Progenitor cell of endocrine pancreas (in vitro differentiated cells): Measurements from ENCODE around the gene ARID5B. TPM values are rescaled to one million over a fixed set of nuclear protein-coding genes. Genes with fewer than 3 reads are reported as not detected.
A peak's percentile ranks its signal among the peaks of the same experiment; 100 is the strongest.

ENCODE experiments used
- DNase-seq: peaks from one replicate; pipeline ENCODE4 v3.0.0; 2021; ENCODE audit warnings: low spot score; ENCODE audit not compliant: unreplicated experiment
- H3K27ac Mint-ChIP-seq: 2 replicates; pipeline ENCODE4 v1.8.0; 2021; ENCODE audit warnings: mild to moderate bottlenecking, moderate library complexity, mixed read lengths
- H3K27me3 Mint-ChIP-seq: 2 replicates; pipeline ENCODE4 v1.8.0; 2021; ENCODE audit warnings: mixed read lengths
- H3K36me3 Mint-ChIP-seq: 2 replicates; pipeline ENCODE4 v1.8.0; 2022; ENCODE audit warnings: mixed read lengths; ENCODE audit not compliant: insufficient read depth
- H3K4me1 Mint-ChIP-seq: 2 replicates; pipeline ENCODE4 v1.8.0; 2021; ENCODE audit warnings: low read depth, mixed read lengths
- H3K4me3 Mint-ChIP-seq: 2 replicates; pipeline ENCODE4 v1.8.0; 2021; ENCODE audit warnings: low read depth, mild to moderate bottlenecking, moderate library complexity, mixed read lengths
- H3K9me3 Mint-ChIP-seq: 2 replicates; pipeline ENCODE4 v1.8.0; 2021; ENCODE audit warnings: low read depth, mixed read lengths
- CTCF ChIP-seq: fragments of 200-600 bp; sonication (generic); IDR thresholded peaks from one replicate; pipeline ENCODE4 v1.5.0; 2021; ENCODE audit warnings: antibody characterized with exemption, mild to moderate bottlenecking; ENCODE audit not compliant: unreplicated experiment
- long read RNA-seq: library from polyadenylated mRNA; unstranded; transcript quantifications from one replicate; pipeline ENCODE4 v2.0.0, GENCODE V29; 2020
- total RNA-seq: library from RNA; stranded (reverse); gene quantifications from 2 replicates; pipeline ENCODE4 v1.2.1, GENCODE V29; 2021

ARID5B gene, protein sequence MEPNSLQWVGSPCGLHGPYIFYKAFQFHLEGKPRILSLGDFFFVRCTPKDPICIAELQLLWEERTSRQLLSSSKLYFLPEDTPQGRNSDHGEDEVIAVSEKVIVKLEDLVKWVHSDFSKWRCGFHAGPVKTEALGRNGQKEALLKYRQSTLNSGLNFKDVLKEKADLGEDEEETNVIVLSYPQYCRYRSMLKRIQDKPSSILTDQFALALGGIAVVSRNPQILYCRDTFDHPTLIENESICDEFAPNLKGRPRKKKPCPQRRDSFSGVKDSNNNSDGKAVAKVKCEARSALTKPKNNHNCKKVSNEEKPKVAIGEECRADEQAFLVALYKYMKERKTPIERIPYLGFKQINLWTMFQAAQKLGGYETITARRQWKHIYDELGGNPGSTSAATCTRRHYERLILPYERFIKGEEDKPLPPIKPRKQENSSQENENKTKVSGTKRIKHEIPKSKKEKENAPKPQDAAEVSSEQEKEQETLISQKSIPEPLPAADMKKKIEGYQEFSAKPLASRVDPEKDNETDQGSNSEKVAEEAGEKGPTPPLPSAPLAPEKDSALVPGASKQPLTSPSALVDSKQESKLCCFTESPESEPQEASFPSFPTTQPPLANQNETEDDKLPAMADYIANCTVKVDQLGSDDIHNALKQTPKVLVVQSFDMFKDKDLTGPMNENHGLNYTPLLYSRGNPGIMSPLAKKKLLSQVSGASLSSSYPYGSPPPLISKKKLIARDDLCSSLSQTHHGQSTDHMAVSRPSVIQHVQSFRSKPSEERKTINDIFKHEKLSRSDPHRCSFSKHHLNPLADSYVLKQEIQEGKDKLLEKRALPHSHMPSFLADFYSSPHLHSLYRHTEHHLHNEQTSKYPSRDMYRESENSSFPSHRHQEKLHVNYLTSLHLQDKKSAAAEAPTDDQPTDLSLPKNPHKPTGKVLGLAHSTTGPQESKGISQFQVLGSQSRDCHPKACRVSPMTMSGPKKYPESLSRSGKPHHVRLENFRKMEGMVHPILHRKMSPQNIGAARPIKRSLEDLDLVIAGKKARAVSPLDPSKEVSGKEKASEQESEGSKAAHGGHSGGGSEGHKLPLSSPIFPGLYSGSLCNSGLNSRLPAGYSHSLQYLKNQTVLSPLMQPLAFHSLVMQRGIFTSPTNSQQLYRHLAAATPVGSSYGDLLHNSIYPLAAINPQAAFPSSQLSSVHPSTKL
- 19.7 and 22.5 TPM in 2 replicates for total RNA-seq
- long read RNA-seq, full-length matches to known transcripts = 1 of 52 reads
- long read RNA-seq, partial matches to known transcripts = 40 of 52 reads
- long read RNA-seq, other reads (novel, unspliced or antisense) = 11 of 52 reads

DNA sequence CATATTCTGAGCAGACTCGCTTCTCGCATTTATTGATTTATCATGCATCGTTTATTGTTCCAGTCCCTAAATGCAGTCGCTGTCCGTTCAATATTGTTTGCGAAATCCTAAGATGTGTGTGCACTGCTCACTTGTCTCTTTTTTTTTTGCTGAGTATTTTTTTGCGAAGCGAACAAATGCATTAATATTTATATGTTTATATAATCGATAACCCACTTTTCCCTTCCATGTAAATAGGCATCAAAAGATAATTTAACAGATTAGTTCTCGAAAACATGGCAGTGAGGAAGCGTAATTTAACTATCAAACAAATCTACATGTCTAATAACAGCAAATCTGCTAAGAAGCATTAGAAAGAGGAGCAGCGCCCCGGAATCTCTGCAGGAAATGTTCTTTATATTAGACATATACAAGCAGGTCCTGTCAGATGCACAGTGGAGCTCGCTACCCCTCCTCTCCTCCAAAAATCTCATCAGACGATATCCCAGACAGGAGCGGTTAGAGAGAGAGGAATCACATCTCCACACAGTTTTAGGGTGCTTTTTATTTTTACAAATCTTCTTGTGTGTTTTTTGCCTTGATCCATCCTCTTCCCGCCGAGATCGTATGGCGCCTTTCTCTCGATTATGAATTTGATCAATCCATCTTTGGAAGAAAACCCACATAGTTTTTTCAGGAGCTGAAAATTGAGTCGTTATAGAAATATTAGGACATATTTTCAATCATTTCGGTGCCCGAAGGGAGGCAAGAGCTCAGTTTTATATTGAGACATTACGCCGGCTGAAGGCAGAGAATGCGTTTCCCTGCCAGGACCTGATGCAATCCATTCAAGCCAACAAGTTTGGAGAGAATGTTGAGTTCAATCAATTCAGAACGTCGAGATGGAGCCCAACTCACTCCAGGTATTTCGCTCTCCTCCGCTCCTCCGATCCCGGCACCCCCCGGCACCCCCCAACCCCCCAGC, at the start of gene ARID5B:
Gene ARID5B (plus strand): TSS at position 871 of the 964 bp plus-strand sequence. CDS start 11 bp downstream, at position 882.
- H3K27me3 Mint-ChIP-seq = peaks cover 7% of the 10 kb centered on the region
- H3K9me3 Mint-ChIP-seq = no peaks in the 10 kb centered on the region
- H3K4me1 Mint-ChIP-seq = peaks cover 42% of the 10 kb centered on the region
- H3K27ac Mint-ChIP-seq = peak within 1 kb of the TSS; percentile 100
- no peaks in the 10 kb centered on the region for H3K36me3 Mint-ChIP-seq
- DNase-seq = no peak
- TF ChIP-seq CTCF = no peak
- peak within 1 kb of the TSS; percentile 87 for H3K4me3 Mint-ChIP-seq

DNA sequence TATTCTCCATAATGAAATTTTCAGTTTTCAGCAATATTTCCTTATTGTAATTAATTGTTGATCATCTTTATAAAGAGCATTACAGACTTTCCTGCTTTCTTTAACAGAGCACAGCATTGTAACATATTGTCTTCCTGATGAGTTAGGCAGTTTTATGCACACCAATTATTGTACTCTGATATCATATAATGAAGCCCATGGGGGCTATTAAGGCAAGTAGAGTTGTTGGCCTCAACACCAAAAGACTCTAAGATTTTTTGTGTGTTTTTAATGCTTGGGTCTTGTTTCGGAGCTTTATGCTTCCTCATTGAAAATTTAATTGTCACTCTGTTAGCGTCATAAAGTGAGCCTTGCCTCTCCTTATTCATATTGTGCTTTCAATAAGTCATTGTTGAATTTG, 49.2 kb upstream of the ARID5B start:
- no peak for DNase-seq
- H3K27me3 Mint-ChIP-seq = peaks cover 1% of the 10 kb centered on the region
- H3K4me3 Mint-ChIP-seq = no peak overlapping the region
- H3K9me3 Mint-ChIP-seq = no peaks in the 10 kb centered on the region
- H3K36me3 Mint-ChIP-seq = no peaks in the 10 kb centered on the region
- TF ChIP-seq CTCF = no peak
- no peaks in the 10 kb centered on the region for H3K4me1 Mint-ChIP-seq
- H3K27ac Mint-ChIP-seq = no peak overlapping the region

GRCh38 chr10:61855771-61856170, 45.7 kb upstream of the ARID5B start:
- peaks cover 3% of the 10 kb centered on the region for H3K27me3 Mint-ChIP-seq
- no peak for TF ChIP-seq CTCF
- H3K9me3 Mint-ChIP-seq = no peaks in the 10 kb centered on the region
- H3K4me3 Mint-ChIP-seq = no peak overlapping the region
- no peaks in the 10 kb centered on the region for H3K4me1 Mint-ChIP-seq
- no peak for DNase-seq
- H3K27ac Mint-ChIP-seq = no peak overlapping the region
- H3K36me3 Mint-ChIP-seq = no peaks in the 10 kb centered on the region

DNA sequence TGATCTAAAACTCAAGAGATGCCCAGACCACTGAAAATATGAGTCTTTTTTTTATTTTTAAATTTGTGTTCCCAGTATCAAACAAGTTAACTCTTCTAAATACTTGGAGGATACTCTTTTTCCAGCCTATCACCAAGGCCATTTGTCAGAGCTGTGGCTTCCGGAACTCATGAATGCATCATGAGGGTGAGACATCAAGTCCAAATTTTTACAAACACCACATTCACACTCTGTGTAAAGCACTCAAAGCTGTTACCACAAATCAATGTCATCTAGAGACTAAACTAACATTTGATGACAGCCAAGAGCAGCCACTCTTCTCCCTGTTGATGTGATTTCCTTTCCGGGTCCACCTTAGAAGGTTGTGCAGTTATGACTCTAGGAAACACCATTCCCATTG, 43.8 kb upstream of the ARID5B start:
- TF ChIP-seq CTCF = no peak
- Mint-ChIP-seq H3K36me3 (no peaks in the 10 kb centered on the region), H3K4me3 (no peak overlapping the region), H3K9me3 (no peaks in the 10 kb centered on the region), H3K4me1 (no peaks in the 10 kb centered on the region), H3K27ac (no peak overlapping the region), H3K27me3 (peaks cover 6% of the 10 kb centered on the region)
- no peak for DNase-seq
